ENCODE measurements around the gene ARID1B. TPM values are rescaled to one million over a fixed set of nuclear protein-coding genes. Genes with fewer than 3 reads are reported as not detected.
A peak's percentile ranks its signal among the peaks of the same experiment; 100 is the strongest.

ARID1B gene
- total RNA-seq, 1 donor from 2014 or later: 248 TPM

GRCh38 chr6:156994215-156995076, 217.3 kb downstream of the ARID1B start:
- Mint-ChIP-seq H3K4me3 (peak overlapping the region; percentile 19), H3K27me3 (no peaks in the 10 kb centered on the region), H3K9me3 (no peaks in the 10 kb centered on the region), H3K36me3 (ENCODE audit: low read depth) (peaks cover 2% of the 10 kb centered on the region), H3K27ac (peak overlapping the region; percentile 63), H3K4me1 (peaks cover 63% of the 10 kb centered on the region)
- ATAC-seq (ENCODE audit: low read depth) (peak; percentile 54), DNase-seq (no peak)
- no peak for TF ChIP-seq CTCF (IDR thresholded peaks at IDR 0.05)
- CTCF ChIA-PET: no interaction called here
- intact Hi-C loops (cut with micrococcal nuclease): no loop called here
- POLR2A ChIA-PET: interaction anchor here (0.5 to 0.7 kb wide), 2 partner anchors 36 to 211 kb away, joined by 4 to 5 read pairs; no protein-coding TSS in a partner anchor

- ATAC-seq (ENCODE audit: low read depth): no peak
- Mint-ChIP-seq H3K4me3 (no peak overlapping the region), H3K36me3 (ENCODE audit: low read depth) (peaks cover 2% of the 10 kb centered on the region), H3K27me3 (no peaks in the 10 kb centered on the region), H3K27ac (no peak overlapping the region), H3K4me1 (peaks cover 63% of the 10 kb centered on the region), H3K9me3 (no peaks in the 10 kb centered on the region)
- ChIA-PET CTCF (no interaction called here), POLR2A (interaction anchor here (0.8 kb wide), 1 partner anchor 9 kb away, joined by 3 read pairs; no protein-coding TSS in a partner anchor)
- intact Hi-C loops (cut with micrococcal nuclease): no loop called here
- no peak for DNase-seq
- TF ChIP-seq CTCF (IDR thresholded peaks at IDR 0.05): no peak
These were observed 218.3 kb downstream of the ARID1B start for GRCh38 chr6:156995502-156995901.

DNA sequence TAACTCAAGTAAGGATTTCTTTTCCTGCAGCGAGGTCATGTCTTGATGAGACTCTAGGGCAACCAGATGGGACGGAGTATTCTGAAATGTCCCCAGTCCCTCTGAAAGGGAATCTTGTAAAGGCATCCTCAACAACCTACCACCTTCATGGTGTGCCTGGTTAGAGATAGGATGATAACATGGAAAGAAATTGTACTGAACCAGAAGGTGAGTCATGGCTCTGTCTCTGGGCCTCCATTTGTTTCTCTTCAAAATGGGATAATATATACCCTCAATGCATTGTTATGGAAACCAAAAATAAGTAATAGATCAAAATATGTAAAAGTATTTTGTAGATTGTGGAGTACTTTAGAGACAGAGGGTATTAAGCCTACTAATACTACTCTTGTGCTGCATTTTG, 219.1 kb downstream of the ARID1B start:
- ChIA-PET POLR2A (interaction anchor here (0.8 kb wide), 1 partner anchor 9 kb away, joined by 3 read pairs; no protein-coding TSS in a partner anchor), CTCF (no interaction called here)
- ATAC-seq (ENCODE audit: low read depth) (no peak), DNase-seq (no peak)
- peaks cover 57% of the 10 kb centered on the region for H3K4me1 Mint-ChIP-seq
- peaks cover 7% of the 10 kb centered on the region for H3K36me3 Mint-ChIP-seq (ENCODE audit: low read depth)
- intact Hi-C loops (cut with micrococcal nuclease): no loop called here
- no peaks in the 10 kb centered on the region for H3K9me3 Mint-ChIP-seq
- H3K27ac Mint-ChIP-seq: no peak overlapping the region
- H3K4me3 Mint-ChIP-seq: no peak overlapping the region
- H3K27me3 Mint-ChIP-seq: no peaks in the 10 kb centered on the region
- no peak for TF ChIP-seq CTCF (IDR thresholded peaks at IDR 0.05)

DNA sequence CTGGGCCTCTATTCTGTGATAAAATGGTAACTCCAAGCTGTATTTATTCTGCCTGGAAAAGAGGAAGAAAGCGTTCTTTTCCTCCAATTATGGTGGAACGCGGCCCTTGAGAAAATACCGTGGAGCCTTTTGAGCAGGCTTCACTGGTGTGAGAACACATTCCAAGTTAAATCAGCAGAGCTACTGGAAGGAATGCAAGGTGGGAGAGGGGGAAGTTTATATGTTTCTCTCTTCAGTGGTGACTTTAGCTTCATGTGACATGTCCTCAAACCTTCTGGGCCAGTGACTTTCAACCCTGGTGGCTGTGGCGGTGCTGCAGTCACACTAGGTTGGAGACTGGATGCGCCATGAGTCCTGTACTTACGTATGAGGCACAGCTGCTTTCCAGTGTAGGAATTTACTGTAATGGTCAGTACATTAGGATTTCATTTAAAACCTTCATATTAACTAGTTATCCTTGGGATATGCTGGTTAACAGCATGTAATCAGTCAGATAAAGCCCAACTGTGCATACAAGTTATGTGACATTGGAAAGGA, 221.7 kb downstream of the ARID1B start:
- H3K9me3 Mint-ChIP-seq: no peaks in the 10 kb centered on the region
- intact Hi-C loops (cut with micrococcal nuclease): no loop called here
- ATAC-seq (ENCODE audit: low read depth) (no peak), DNase-seq (no peak)
- H3K27ac Mint-ChIP-seq: no peak overlapping the region
- CTCF ChIA-PET: no interaction called here
- no peaks in the 10 kb centered on the region for H3K27me3 Mint-ChIP-seq
- H3K36me3 Mint-ChIP-seq (ENCODE audit: low read depth): peaks cover 25% of the 10 kb centered on the region
- TF ChIP-seq CTCF (IDR thresholded peaks at IDR 0.05): no peak
- H3K4me1 Mint-ChIP-seq: peaks cover 58% of the 10 kb centered on the region
- no peak overlapping the region for H3K4me3 Mint-ChIP-seq
- POLR2A ChIA-PET: no interaction called here

- CTCF ChIA-PET: no interaction called here
- no peaks in the 10 kb centered on the region for H3K27me3 Mint-ChIP-seq
- H3K36me3 Mint-ChIP-seq (ENCODE audit: low read depth): peaks cover 29% of the 10 kb centered on the region
- intact Hi-C loops (cut with micrococcal nuclease): no loop called here
- TF ChIP-seq CTCF (IDR thresholded peaks at IDR 0.05): no peak
- H3K4me1 Mint-ChIP-seq: peaks cover 56% of the 10 kb centered on the region
- no peak overlapping the region for H3K4me3 Mint-ChIP-seq
- POLR2A ChIA-PET: no interaction called here
- ATAC-seq (ENCODE audit: low read depth) (no peak), DNase-seq (no peak)
- H3K27ac Mint-ChIP-seq: no peak overlapping the region
- H3K9me3 Mint-ChIP-seq: no peaks in the 10 kb centered on the region
These were observed 222.6 kb downstream of the ARID1B start for GRCh38 chr6:156999762-157000161.
